ENCODE data around the gene ZNF639.

DNA sequence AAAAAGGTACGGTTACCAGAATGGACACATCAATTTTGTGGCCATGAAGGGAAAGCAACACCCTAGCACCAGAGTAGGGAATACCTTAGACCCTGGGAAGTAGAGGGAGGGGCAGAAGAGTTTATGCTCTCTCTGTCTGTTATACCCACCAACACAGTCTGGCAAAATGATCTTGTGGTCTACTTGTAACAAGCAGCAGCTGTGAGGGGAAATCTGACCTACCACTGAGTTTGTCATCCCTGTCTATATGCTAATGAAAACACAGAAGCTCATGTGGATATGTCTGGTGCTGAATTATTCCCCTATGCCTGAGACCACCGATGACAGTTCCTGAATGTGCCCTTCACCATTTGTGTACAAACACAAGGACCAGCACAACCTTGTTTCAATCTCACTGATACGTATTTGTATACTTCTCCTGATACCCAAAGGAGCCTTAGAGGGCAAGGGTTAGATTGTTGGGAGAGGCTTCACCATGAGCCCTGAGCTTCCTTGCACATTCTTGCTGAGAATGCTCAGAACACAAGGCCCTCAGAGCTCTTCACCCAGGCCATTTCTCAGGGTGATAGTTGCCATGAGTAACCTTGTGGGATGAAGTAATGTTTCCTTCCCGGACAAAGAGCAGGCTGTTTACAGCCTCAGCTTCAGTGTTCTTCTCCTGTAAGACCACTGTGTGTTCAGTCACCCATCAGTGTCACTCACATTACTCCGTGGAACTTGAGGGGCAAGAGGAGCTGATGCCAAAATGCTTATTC, 24.7 kb upstream of the ZNF639 start:
- TF ChIP-seq, protein P1, sequence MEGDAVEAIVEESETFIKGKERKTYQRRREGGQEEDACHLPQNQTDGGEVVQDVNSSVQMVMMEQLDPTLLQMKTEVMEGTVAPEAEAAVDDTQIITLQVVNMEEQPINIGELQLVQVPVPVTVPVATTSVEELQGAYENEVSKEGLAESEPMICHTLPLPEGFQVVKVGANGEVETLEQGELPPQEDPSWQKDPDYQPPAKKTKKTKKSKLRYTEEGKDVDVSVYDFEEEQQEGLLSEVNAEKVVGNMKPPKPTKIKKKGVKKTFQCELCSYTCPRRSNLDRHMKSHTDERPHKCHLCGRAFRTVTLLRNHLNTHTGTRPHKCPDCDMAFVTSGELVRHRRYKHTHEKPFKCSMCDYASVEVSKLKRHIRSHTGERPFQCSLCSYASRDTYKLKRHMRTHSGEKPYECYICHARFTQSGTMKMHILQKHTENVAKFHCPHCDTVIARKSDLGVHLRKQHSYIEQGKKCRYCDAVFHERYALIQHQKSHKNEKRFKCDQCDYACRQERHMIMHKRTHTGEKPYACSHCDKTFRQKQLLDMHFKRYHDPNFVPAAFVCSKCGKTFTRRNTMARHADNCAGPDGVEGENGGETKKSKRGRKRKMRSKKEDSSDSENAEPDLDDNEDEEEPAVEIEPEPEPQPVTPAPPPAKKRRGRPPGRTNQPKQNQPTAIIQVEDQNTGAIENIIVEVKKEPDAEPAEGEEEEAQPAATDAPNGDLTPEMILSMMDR (IDR thresholded peaks at IDR 0.05; ENCODE audit: borderline replicate concordance, extremely low read depth, low read length, poor library complexity, severe bottlenecking), result no peak
- TF ChIP-seq EZH2 (IDR thresholded peaks at IDR 0.05; ENCODE audit: borderline replicate concordance, low read depth, low read length, severe bottlenecking), result no peak

Data from DND-41 (cell line).